NB4 (cell line): Measurements from ENCODE around the gene FAM184A.

Source experiments
- DNase-seq: peaks from one replicate; pipeline ENCODE4 v3.0.0; 2010; ENCODE audit warnings: low read depth
- H3K4me3 ChIP-seq: one replicate; pipeline ENCODE4 v1.5.1; 2011; ENCODE audit warnings: mild to moderate bottlenecking, low read depth, low read length, moderate library complexity
- MYC ChIP-seq: IDR thresholded peaks from 2 replicates; pipeline ENCODE4 v1.6.1; 2011; ENCODE audit warnings: low read depth, low read length
- POLR2A ChIP-seq: IDR thresholded peaks from 2 replicates; pipeline ENCODE4 v1.6.1; 2011; ENCODE audit warnings: mild to moderate bottlenecking; ENCODE audit not compliant: insufficient read length; ENCODE audit errors: extremely low read depth
- TF ChIP-seq, protein P1 (sequence below): IDR thresholded peaks from 2 replicates; pipeline ENCODE4 v1.6.1; 2011; ENCODE audit warnings: low read depth, low read length
- TF ChIP-seq, protein P2 (sequence below): IDR thresholded peaks from one replicate; pipeline ENCODE4 v1.5.1; 2012; ENCODE audit warnings: low read depth, low read length

FAM184A gene

DNA sequence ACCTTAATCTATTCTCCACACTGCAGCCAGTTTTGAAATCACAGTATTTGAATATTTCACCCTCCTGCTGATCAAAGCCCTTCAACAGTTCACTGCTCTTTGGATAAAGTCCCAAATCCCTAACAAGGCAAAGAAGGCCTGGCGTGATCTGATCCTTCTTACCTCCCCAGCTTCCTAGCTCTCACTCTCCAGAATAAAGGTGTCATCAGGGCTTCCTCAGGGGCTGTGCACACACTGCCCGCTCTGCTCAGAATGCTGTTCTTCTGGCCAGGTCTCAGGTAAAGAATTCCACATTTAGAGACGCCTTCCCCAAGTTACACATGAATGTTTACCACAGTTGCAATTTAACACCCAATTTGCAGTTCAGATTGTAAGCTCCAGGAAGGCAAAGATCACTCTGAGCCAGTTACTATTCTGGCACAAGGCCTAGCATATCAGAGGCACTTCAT, 84.6 kb downstream of the FAM184A start:
- no peak for DNase-seq
- H3K4me3 ChIP-seq, result no peak overlapping the region
- TF ChIP-seq MYC, result no peak
- TF ChIP-seq, protein P1, sequence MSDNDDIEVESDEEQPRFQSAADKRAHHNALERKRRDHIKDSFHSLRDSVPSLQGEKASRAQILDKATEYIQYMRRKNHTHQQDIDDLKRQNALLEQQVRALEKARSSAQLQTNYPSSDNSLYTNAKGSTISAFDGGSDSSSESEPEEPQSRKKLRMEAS, result no peak
- no peak for TF ChIP-seq POLR2A
- TF ChIP-seq, protein P2, sequence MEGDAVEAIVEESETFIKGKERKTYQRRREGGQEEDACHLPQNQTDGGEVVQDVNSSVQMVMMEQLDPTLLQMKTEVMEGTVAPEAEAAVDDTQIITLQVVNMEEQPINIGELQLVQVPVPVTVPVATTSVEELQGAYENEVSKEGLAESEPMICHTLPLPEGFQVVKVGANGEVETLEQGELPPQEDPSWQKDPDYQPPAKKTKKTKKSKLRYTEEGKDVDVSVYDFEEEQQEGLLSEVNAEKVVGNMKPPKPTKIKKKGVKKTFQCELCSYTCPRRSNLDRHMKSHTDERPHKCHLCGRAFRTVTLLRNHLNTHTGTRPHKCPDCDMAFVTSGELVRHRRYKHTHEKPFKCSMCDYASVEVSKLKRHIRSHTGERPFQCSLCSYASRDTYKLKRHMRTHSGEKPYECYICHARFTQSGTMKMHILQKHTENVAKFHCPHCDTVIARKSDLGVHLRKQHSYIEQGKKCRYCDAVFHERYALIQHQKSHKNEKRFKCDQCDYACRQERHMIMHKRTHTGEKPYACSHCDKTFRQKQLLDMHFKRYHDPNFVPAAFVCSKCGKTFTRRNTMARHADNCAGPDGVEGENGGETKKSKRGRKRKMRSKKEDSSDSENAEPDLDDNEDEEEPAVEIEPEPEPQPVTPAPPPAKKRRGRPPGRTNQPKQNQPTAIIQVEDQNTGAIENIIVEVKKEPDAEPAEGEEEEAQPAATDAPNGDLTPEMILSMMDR, result no peak

DNA sequence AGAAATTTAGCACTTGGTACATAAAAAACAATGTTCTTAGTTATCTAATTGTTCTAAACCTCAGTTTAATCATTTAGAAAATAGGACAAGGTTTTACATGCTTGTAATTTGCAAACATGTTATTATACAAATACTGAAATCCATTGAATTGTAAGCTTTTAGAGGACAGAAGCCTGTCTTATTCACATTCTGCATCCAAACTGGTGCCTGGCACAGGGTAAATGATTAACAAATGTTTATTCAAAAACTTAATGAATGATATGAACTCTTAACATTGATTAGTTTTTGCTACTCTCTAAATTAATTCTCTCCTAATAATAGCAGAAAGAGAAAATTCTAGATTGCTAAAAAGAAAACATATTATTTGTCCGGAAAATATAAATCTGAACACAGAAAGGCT, 85.1 kb downstream of the FAM184A start:
- no peak for TF ChIP-seq POLR2A
- DNase-seq, result no peak
- no peak overlapping the region for H3K4me3 ChIP-seq

DNA sequence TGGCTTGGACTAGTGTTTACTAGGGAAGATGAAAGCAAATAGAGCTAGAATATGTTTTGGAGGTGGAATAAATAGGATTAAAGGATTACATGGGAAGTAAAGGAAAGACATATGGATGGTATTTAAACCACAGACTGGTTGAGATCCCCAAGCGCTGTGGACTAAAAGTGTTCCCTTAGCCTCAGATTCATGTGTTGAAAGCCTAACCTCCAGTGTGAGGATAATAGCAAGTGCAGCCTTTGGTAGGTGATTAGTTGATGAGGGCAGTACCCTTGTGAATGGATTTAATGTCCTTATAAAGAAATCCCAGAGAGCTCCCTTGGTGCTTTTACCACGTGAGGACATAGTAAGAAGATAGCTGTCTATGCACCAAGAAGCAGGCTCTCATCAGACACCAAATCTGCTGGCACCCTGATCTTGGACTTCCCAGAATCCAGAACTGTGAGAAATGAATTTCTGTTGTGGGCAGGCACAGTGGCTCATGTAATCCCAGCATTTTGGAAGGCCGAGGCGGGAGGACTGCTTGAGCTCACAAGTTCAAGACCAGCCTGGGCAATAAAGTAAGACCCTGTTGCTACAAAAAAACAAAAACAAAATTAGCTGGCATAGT, 86.2 kb downstream of the FAM184A start:
- H3K4me3 ChIP-seq, result no peak overlapping the region
- no peak for TF ChIP-seq POLR2A
- TF ChIP-seq, protein P2, result no peak
- TF ChIP-seq, protein P1, result no peak
- no peak for TF ChIP-seq MYC
- no peak for DNase-seq

DNA sequence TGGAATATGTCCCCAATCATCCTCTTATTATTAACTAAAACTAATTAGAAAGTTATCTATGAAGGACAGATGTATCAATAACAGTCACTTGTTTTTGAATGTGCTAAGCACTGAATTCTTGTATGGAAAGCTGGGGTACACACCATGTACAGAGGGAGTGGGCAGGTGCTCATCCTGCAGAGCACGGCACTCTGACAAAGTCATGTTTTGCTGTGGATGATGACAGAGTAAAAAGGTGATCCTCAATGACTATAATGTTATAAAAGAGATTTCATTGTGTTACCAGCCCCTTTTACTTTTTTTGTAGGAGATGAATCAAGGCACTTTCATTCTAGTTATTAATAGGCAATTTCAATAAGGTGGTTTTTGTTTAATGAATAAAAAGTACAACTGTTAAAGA, 92.2 kb downstream of the FAM184A start:
- TF ChIP-seq, protein P2, result no peak
- TF ChIP-seq, protein P1, result no peak
- TF ChIP-seq POLR2A (no peak), MYC (no peak)
- H3K4me3 ChIP-seq, result no peak overlapping the region
- DNase-seq, result no peak

DNA sequence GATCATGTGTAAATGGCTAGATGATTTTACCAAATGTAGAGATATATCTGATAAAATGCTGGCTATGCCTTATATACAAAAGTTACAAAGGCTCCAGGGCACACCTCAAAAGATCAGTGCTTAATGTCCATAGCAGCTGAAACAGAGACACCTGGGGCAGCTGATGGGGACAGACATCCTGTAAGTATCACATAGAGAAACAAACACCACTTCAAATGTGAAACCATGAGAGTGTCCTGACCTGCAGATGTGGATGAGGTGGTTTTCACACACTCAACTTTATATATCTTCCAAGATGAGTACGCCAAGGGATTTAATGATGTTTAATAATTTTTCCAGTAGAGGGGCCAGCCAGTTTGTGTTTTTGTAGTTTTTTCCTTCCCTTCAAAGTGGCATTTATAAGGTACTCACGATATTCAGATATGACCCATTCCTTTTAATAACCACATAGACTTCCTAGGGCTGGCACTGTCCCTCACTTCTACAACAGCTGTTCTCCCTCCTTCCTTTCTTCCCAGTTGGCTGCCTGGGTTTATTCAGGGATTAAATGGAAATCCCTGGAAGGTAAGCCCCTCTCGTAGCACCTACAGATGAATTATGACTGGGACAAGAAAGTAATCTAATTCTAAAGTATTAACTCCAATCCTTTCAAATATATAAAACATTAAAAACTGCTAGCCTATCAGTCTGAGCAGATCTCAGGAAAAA, 93.2 kb downstream of the FAM184A start:
- H3K4me3 ChIP-seq, result no peak overlapping the region
- no peak for DNase-seq
- TF ChIP-seq MYC, result no peak
- no peak for TF ChIP-seq POLR2A
- TF ChIP-seq, protein P2, result no peak
- TF ChIP-seq, protein P1, result no peak

DNA sequence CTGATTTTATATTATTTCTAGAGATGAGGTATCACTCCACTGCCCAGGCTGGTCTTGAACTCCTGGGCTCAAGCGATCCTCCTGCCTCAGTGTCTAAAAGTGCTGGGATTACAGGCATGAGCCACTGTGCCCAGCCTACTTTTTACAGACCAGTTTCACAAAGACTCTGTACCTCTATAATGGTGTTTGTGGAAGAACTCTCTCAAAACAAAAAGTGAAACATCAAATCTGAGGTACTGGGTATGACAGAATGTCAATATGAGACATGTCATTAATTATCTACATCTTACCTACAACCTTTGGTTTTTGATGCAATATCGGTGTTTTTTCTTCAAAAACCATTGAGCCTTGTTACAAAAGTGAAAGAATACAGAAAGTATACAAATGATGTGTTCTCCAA, 94.1 kb downstream of the FAM184A start:
- no peak for DNase-seq
- no peak overlapping the region for H3K4me3 ChIP-seq
- TF ChIP-seq, protein P1, result no peak
- TF ChIP-seq MYC, result no peak
- TF ChIP-seq POLR2A, result no peak
- TF ChIP-seq, protein P2, result no peak
